NT2/D1 (cell line): ENCODE measurements around the gene ZNF688.

Experiments
- DNase-seq: peaks from one replicate; pipeline ENCODE4 v3.0.0-alpha.2; 2011; ENCODE audit warnings: low read depth, low spot score
- H3K27me3 ChIP-seq: 2 replicates; pipeline ENCODE4 v1.6.0; 2011; ENCODE audit warnings: mild to moderate bottlenecking; ENCODE audit not compliant: insufficient read length, insufficient read depth
- H3K36me3 ChIP-seq: 2 replicates; pipeline ENCODE4 v1.6.1; 2011; ENCODE audit warnings: mild to moderate bottlenecking, low read length, mixed read lengths; ENCODE audit not compliant: insufficient read depth, insufficient read length
- H3K4me1 ChIP-seq: 2 replicates; pipeline ENCODE4 v1.5.1; 2011; ENCODE audit not compliant: insufficient read depth, insufficient read length
- H3K4me3 ChIP-seq: 2 replicates; pipeline ENCODE4 v1.5.1; 2011; ENCODE audit warnings: low read depth; ENCODE audit not compliant: insufficient read length
- H3K9ac ChIP-seq: 2 replicates; pipeline ENCODE4 v1.6.0; 2011; ENCODE audit warnings: low read depth; ENCODE audit not compliant: insufficient read length
- H3K9me3 ChIP-seq: 2 replicates; pipeline ENCODE4 v1.5.1; 2011; ENCODE audit warnings: mild to moderate bottlenecking, low read length; ENCODE audit not compliant: insufficient read depth
- SUZ12 ChIP-seq: IDR thresholded peaks from 2 replicates; pipeline ENCODE4 v1.6.1; 2011; ENCODE audit not compliant: insufficient read length, insufficient read depth; ENCODE audit errors: extremely low read depth
- YY1 ChIP-seq: IDR thresholded peaks from 2 replicates; pipeline ENCODE4 v1.6.1; 2011; ENCODE audit not compliant: insufficient read length, insufficient read depth
- ZNF274 ChIP-seq: IDR thresholded peaks from 2 replicates; pipeline ENCODE4 v1.6.1; 2011; ENCODE audit warnings: mild to moderate bottlenecking, low read depth, low read length

ZNF688 gene

GRCh38 chr16:30535106-30535776 is 36.3 kb downstream of the ZNF688 start:
- Histone ChIP-seq H3K4me1 (peaks cover 4% of the 10 kb centered on the region), H3K9me3 (no peaks in the 10 kb centered on the region), H3K27me3 (no peaks in the 10 kb centered on the region), H3K9ac (peak overlapping the region; percentile 99), H3K36me3 (peaks cover 43% of the 10 kb centered on the region), H3K4me3 (peak overlapping the region; percentile 85)
- TF ChIP-seq SUZ12 (no peak), YY1 (no peak)
- peak; percentile 79 for DNase-seq

- no peaks in the 10 kb centered on the region for H3K9me3 ChIP-seq
- TF ChIP-seq YY1 (peak; percentile 98), SUZ12 (no peak)
- H3K36me3 ChIP-seq = peaks cover 40% of the 10 kb centered on the region
- DNase-seq = peak; percentile 77
- H3K9ac ChIP-seq = peak within 1 kb of the TSS; percentile 99
- no peaks in the 10 kb centered on the region for H3K27me3 ChIP-seq
- peaks cover 2% of the 10 kb centered on the region for H3K4me1 ChIP-seq
- H3K4me3 ChIP-seq = peak within 1 kb of the TSS; percentile 85
Observed at GRCh38 chr16:30534368-30535105, 37.0 kb downstream of the ZNF688 start, which contains the start of gene ZNF747. TSS of gene ZNF747 (minus strand) at chr16:30534858. CDS start at chr16:30534679, 179 bp downstream.

- DNase-seq = no peak
- Histone ChIP-seq H3K4me1 (peaks cover 6% of the 10 kb centered on the region), H3K27me3 (no peaks in the 10 kb centered on the region), H3K9me3 (no peaks in the 10 kb centered on the region), H3K9ac (peak overlapping the region; percentile 93), H3K4me3 (peak overlapping the region; percentile 85), H3K36me3 (peaks cover 35% of the 10 kb centered on the region)
- no peak for TF ChIP-seq YY1
- TF ChIP-seq ZNF274 = no peak
- TF ChIP-seq SUZ12 = no peak
Observed at GRCh38 chr16:30533748-30534367, 37.7 kb downstream of the ZNF688 start.

GRCh38 chr16:30533146-30533522 is 38.4 kb downstream of the ZNF688 start:
- Histone ChIP-seq H3K4me3 (no peak overlapping the region), H3K27me3 (no peaks in the 10 kb centered on the region), H3K36me3 (peaks cover 35% of the 10 kb centered on the region), H3K9ac (peak overlapping the region; percentile 51), H3K9me3 (no peaks in the 10 kb centered on the region), H3K4me1 (peaks cover 7% of the 10 kb centered on the region)
- no peak for DNase-seq
- no peak for TF ChIP-seq YY1

- peaks cover 7% of the 10 kb centered on the region for H3K4me1 ChIP-seq
- peaks cover 35% of the 10 kb centered on the region for H3K36me3 ChIP-seq
- DNase-seq = no peak
- H3K4me3 ChIP-seq = no peak overlapping the region
- no peaks in the 10 kb centered on the region for H3K27me3 ChIP-seq
- no peaks in the 10 kb centered on the region for H3K9me3 ChIP-seq
- H3K9ac ChIP-seq = peak overlapping the region; percentile 51
- TF ChIP-seq SUZ12 = no peak
- TF ChIP-seq YY1 = no peak
- TF ChIP-seq ZNF274 = no peak
Observed at GRCh38 chr16:30532285-30533145, 39.0 kb downstream of the ZNF688 start.

GRCh38 chr16:30530163-30531037 is 41.1 kb downstream of the ZNF688 start:
- Histone ChIP-seq H3K4me1 (peaks cover 7% of the 10 kb centered on the region), H3K9ac (no peak overlapping the region), H3K27me3 (no peaks in the 10 kb centered on the region), H3K9me3 (no peaks in the 10 kb centered on the region), H3K36me3 (peaks cover 35% of the 10 kb centered on the region), H3K4me3 (no peak overlapping the region)
- no peak for DNase-seq
- TF ChIP-seq YY1 (no peak), SUZ12 (no peak), ZNF274 (no peak)
